NCI-H1436 (cell line): ENCODE results near the gene TBX1.

ENCODE experiments used
- DNase-seq: peaks from one replicate; lab custom pipeline; 2025; lab: John Stamatoyannopoulos, UW

TBX1 gene

DNA sequence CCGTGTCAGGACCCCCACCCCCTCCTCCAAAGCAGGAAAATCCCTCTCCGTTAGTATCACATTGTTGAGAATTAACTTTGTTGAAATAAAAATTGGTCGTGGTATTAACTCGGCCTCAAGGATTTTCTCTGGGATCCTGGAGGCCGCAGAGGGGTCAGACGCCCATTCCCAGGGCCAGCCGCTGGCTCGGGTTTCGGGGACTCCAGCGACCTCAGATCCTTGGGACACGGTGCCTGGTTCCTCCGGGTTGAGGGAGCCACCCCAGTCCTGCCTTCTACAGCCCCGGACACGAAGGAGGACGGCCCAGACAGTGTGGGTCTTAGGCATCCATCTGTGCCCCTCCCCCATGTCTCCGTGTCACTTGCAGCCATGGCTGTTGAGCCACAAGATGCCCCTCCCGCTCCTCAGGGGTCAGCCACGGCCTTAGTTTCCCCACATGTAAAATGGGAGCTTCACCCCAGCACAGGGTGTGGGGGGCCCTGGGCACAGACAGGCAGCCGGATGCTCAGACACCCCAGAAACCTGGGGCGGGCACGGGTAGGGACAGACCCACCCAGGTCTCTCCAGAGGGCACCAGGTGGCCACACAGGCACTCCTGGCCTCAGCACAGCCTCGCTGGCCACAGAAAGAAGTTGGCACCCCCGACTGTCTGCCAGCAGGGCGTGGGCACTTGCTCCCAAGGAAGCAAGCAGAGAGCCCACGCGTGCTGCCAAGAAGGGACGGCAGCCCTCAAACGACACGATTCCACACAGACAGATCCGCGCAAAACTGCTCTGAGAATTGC, 21.7 kb upstream of the TBX1 start:
- no peak for DNase-seq

DNA sequence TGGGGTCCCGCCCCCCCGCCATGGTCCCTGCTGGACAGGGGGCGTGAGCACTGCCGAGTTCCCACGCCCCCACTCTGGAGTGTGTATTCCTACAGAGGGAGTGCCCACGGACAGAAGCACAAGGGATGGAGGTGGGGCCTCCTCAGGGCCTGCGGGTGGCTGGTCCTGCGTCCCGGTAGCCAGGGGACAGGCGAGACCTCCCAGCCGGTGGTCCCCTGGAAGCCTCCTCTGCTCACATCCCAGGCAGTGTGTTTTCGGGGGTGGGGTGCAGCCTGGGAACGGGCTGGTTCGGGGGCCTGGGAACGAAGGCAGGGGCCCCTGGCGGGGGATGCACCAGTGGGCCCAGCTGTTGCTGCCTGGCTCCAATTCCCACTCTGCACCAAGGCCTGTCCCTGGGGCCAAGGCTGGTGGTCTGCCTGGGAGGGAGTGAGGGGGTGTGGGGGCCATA, 21.1 kb upstream of the TBX1 start:
- no peak for DNase-seq

DNA sequence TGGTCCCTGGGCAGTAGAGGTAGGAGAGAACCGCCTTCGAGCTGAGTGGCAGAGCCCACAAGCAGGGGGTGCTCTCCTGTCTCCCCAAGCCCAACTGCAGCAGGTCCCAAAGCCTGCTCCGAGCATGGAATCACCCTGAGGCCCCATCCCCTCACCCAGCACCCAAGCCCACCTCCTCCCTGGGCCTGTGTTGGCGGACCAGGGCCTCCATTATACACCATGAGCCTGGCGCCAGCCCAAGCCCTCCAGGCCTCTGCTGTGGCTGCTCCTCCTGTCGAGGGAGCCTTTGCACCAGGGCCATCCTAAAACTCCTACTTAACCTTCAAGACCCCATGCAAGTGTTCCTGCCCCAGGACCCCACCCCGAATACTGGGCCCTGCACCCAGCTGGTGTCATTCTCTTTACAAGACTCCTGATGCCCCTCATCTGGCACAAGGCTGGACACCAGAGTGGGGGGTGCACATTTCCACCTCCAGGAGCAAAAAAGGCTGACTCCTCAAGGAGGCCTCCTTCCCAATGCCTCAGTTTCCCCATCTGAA, 20.6 kb upstream of the TBX1 start:
- DNase-seq: no peak

DNA sequence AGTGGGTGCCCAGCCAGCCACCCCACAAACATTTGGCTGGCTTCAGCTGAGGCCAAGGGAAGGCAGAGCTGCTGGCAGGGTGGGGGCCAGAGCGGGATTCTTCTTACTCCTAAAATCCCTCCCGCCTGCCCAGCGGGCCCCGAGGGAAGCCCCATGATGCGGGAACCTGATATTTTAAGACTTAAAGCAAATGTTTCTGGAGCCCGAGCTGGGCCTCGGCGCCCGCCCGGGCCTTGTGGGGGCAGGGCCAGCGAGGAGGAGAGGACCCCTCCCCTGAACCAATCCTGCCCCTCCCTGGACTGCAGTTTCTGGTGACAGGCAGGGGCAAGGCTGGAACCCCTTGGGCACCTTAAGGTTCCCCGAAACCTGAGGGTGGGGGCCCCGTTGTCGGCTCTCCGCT, 20.0 kb upstream of the TBX1 start:
- DNase-seq: no peak

DNA sequence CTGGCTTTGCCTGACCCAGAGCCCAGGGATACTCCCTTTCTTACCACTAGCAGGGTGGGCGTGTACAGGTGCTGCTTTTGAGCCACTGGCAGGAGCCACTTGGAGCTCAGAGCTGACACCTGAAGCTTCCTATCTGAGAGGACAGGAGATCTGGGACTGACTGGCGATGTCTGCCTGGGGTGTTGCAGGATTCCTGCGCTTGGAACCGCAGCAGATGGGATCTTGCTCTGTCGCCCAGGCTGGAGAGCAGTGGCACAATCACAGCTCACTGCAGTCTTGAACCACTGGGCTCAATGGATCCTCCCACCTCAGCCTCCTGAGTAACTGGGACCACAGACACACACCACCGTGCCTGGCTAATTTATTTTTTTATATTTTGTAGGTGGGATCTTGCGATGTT, 19.5 kb upstream of the TBX1 start:
- no peak for DNase-seq

DNA sequence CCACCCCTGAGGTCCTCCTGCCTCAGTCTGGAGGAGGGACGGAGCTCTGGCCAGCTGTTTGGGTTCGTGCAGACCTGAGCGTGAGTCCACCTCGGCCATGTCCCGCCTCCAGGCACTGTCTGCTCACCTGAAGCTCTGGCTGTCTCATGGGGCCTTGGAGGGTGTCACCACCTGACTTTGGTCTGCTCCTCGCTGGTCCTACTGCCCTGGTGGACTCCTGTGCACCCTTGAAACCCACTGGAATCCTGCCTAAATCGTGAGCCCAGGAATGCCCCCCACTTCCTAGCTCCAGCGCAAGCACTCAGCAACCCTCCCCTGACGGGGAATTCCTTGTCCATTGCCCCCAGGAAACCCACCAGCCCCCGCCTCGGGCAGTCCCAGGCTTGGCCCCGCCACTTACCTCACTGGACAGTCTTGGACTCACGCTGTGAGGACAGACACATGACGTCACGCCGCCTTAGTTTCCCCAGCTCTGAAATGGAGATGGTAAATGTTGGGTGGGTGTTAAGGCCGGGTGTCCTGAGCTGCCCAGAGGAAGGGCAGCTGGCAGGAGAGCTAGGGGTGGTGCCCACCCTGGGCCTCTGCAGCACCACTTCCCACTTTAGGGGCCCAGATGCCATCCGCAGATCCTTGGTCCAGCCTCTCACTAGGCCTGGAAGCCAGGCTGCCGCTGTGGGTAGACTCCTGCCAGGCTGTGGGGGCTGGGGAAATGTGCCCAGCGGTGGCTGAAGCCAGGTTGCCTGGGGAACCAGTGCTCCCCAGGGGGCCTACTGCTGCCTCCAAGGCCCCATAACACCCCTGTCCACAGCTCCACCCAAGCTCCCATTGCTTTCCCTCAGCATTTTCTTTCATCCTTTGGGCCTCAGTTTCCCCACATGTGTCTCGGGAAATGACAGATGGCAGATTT, 18.2 kb upstream of the TBX1 start:
- DNase-seq: no peak

DNA sequence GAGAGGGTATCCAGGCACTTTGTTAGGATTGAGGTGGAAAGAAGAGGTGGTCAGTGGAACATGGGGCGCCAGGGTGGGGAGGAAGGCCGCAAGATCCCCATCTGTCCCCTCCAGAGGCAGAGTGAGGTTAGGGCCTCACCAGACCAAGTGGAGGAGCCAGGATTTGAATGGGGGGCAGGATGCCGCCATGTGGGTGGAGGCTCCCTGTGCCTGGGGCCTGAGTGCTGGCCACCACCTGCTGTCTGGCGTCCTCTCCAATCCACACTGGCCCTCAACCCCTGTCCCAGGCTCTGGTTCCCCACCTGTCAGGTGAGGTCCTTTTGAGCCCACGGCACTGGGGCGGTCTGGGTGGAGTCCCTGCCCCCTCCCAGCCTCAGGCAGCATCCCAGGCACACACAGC, 17.5 kb upstream of the TBX1 start:
- DNase-seq: no peak

DNA sequence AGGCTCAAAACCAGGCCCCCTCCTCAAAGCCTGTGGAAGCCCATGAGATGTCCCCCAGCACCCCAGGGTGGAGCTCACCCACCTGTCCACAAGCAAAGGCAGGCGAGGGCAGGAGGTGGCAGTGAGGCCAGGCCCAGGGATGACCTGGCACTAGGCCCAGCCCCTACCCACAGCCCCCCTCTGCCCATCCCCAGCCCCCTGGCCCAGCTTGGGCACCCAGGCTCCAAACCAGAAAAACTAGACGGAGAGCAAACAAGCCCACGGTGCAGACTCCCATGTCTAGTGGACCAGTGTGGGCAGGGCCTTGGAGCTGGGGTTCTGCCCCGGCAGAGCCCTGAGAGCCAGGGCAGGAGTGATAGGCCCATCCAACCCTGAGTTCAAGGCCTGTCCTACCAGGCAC, 16.9 kb upstream of the TBX1 start:
- no peak for DNase-seq

DNA sequence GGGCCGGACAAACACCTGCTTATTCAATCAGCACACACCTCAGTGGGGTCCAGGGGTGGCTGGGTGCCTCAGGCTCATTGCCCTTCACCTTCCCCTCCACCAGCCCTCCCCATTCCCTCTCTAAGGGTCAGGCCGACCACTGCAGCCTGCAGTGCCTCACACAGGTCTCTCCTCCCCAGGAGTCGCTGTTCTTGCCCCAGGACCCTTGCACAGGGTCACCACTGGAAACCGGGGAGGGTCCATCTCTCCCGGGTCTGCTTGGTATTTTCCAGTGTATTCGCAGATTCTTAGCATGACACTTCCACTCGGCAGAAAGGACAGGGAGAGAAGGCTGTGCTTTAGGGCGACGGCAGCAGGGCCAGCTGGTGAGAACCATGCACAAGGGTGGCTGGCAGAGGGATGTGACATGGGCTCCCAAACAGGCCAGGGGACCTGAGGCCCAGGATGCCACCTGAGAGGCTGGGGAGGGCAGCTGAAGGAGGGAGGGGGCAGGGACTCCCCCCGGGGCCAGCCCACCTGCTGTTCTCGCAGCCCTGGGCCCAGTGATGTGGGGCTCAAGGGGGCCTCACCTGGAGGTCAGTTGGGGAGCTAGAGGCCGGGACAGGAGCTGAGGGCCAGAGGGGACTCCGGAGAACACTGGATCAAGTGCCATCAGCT, 16.1 kb upstream of the TBX1 start:
- no peak for DNase-seq

DNA sequence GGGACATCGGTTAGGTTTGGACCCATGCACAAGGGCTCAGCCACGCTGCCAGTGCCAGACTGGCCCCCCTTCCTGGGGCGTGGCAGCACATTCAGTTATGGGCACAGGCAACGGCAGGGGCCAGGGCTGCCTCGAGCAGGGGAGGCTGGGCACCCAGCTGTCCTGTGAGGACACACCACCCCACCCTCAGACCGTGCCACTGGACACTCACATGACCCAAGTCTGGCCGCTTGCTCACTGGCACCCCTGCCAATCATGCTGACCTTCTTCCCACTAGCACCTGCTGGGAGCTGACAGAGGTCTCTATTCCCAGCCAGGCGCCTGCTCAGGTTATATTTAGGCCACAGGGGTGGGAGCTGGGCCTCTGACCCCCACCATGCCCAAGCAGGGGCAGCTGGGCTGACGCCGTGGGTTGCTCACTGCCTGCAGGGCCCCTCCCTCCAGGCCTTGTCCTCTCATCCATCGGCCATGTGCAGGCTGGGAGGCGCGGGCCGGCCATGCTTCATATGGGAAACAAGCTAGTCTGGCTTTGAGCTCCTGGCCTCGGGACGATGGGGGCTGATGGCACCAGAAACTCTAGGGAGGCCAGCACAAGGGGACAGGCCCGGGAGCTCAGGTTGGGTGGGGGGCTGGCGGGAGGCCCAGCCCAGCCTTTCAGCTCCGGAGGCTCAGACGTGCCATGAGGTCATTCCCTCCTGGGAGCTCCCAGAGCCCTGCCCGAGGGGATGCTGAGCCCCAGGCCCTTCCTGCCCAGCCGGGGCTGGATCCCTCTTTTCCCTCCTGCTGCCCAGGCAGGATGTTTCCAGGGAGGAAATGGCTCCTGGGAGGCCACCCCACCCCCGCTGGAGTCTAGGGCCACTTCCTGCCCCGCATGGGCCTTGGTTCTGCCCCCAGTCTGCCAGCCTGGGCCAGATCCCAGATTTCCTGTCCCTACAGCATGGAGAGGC, 15.2 kb upstream of the TBX1 start:
- no peak for DNase-seq

DNA sequence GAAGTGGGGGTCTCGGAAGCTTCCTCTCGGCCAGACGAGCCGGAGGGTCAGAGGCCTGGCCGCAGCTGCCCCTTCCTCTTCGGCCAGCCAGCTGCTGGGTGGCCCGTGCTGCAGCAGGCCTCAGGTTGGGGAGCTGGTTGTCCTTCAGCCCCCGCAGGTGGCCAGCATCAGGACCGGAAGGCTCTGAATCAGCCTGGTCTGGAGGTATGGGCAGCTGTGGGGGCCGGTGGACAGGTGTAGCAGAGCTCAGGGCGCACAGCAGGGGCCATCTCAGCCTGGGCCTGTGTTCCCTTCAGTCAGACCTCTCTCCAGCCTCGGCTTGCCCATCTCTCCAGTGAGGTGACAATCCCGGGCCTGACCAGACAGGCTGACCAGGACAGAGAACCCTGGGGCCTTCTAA, 13.9 kb upstream of the TBX1 start:
- DNase-seq: no peak

DNA sequence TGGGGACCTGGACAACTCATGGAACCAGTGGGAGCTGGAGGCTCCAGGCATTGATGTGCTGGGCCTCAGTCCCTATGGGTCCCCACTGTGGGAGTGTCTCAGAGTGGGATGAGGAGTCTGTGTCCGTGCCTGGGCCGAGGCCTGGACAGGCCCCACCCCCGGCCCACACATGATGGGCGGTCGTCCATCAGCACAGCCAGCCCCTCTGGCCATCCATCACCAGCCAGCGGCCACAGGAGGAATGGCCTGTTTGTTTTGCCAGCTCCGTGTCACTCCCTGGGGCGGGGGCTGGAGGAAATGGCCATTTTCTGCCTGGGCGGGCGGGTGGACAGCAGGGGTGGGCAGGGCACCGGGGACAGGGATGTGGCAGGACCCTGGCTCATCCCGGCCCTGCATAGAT, 13.0 kb upstream of the TBX1 start:
- DNase-seq: no peak

DNA sequence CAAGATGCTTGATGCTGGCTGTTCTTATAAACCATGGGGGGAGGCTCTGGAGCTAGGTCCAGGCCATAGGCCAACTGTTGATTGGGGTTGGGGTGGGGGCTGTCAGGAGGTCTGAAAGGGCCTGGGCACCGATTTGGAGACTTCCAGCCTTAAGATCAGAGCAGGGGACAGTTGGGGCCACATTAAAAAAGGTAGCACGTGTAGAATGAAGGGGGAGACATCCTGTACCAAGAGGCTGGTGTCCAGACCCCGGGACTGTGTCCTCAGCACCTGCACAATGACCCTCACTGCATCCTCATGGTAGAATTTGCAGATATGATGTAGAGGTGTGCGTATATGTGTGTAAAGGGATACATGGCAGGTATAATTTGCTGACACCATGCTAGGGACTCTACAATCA, 12.4 kb upstream of the TBX1 start:
- no peak for DNase-seq

DNA sequence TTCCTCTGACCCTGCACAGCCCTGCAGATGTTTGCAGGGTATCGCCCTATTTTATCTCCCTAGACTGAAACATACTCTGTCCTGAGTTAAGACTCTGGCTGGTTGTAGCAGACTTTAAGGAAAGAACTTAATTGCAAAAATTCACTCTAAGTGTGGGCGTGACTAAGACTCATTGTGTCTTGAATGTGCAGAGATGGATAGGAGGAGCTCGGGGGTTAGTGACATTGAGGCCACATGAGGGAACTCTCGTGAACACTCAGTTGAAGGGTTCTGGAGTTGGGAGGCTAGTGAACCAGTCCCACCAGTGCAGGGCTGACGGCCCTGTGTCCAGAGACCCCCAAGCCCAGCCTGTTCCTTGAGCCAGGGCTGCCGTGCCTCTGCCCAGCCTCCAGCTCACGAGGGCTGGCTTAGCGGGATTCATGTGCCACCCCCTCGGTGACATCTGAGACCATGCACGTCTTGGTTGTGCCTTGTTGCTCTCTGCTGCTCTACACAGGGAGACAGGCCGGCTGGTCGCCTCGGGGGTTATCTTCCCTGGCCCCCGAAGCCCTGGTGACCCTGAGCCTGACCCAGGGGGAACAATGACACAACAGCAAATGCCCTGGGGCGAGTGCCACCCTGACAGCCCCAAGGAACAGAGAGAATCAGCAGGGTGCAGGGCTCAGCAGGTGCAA, 11.4 kb upstream of the TBX1 start:
- DNase-seq: no peak

DNA sequence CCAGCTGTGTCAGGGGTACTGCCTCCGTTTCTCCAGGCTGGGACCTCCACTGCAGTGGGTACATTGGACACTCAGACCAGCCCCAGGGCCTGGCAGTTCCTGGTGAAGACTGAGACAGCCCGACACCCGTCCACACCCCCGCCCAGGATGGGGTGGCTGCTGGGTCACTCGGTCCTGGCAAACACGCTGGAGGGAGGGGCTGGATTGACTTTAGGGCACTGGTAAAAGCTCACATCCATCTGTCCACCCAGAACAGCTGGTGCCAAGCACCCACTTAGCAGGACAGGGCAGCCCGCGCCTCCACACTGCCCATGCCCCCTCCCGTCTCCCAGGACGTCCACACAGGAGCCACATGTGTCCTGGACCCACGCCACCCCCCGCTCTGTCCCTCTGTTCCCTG, 10.7 kb upstream of the TBX1 start:
- DNase-seq: no peak

DNA sequence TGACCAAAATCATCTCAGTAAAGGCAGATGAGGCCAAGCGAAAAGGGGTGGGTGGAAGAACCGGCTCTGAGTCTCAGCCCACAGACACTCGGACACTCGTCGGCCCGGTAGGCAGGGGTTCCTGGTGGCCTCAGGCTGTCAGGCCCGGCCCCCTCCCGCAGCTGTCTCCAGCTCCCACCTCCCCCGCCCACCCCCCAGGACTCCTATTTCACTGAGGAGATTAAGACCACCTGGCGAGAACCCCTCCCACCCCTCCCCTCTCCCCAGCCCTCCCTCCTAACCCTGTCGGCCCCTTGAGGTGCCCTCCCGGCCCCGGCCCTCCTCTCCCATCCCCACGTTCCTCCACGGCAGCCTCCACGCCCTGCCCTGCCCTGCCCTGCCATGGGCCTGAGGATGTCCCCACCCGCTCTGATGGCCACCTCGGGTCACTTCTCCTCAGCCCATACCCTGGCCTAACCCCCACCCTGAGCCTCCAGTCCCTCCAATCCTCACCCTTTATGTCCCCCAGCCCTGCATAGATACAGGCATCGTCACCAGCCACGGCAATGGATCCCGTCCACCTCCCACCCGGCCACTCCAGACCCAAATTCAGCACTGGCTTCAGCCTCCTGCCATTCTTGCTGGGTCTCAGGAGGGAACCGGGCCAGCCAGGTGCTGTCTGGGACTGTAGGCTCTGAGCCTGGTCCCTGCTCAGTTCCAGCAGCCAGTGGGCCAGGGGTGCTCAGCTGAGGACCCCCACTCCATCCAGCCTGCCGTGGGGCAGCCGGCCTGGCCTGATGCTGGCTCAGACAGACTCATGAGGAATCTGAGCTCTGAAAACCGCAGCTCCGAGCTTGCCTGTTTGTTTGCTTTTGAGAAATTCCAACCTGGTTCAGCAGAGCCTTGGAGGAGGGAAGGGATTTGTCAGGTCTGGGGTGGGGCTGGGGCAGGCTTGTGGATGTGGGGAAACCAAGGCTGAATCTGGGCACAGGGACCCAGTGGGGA, 9.8 kb upstream of the TBX1 start:
- no peak for DNase-seq

DNA sequence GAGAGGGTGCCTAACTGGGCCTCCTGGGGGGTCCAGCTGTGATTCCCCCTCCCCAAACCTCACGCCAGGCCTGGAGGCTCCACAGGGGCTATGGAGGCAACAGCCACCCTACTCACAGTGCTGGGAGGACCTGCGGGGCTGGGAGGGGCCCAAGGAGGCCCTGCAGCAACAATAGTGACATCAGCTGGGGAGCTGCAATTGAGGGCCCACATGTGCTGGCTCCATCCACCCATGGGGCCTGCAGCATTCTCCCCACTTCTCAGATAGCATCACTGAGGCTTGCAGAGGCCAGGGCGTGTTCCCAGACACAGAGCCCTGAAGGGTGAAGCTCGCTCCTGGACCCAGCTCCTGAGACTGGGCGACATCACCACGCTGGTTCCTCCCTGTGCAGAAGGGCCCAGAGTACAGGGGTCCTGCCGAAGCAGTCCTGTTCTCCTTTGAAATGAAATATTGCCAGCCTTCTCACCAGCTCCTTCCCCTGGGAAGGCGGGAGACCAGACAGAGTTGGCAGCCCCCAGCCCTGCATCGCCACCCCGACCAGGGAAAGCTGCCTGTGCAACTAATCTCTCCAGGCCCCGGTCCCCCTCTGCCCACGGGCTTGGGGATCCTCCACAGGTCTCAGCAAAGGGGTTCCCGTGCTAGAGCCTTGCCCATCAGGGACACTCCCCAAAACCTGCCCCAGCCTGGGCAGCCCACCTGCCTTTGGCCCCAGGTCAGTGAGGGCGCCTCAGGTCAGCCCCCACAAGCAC, 8.9 kb upstream of the TBX1 start:
- no peak for DNase-seq

DNA sequence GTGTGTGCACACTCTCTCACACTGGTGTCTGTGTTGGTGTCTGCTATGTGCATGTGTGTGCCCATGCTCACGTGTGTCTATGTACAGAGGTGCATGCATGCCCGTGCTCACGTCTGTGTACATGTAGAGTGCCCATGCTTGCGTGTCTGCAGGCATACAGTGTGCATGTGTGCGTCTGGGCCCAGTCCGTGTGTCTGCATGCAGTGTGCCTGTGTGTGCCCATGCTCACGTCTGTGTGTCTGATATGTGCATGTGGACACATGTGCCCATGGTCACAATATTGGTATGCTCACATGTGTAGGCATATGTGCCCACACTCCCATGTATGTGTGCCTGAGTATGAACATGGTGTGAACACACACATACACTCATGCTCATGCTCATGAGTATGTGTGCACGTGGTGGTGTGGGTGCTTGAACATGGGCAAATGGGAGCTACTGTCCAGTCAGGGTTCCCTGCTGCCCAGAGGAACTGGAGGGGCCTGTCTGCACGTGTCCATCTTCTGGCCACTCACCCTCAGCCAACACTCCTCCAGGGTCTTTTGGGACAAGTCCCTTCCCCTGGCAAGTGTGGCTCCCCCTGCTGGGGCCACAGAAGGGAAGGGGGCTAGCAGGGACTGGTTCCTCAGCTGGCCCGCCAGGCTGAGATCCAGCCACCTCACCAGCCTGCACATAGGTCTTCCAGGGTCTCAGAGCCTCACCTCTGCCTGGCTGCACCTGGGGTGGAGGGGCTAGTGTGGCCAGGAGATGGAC, 7.3 kb upstream of the TBX1 start:
- no peak for DNase-seq
